ENCODE results near the gene ICAM4. TPM values are rescaled to one million over a fixed set of nuclear protein-coding genes. Genes with fewer than 3 reads are reported as not detected.
"Not testable (repeated sequence)": the region's sequence is repeated elsewhere in the genome, so short reads cannot be mapped to it uniquely, and the experiment has no call there.

ICAM4 gene
- 1 to 10 TPM in 1 of 2 experiments, under 1 TPM in 1; 0.99 to 1.1 TPM for total RNA-seq

- POLR2A ChIA-PET: interaction anchor here (1.0 to 5.8 kb wide), 3 partner anchors 10 to 28 kb away, joined by 3 to 54 read pairs (median 6); partner anchors contain the start of gene ICAM1
- DNase-seq (peak; percentile 72), ATAC-seq (peak; percentile 43)
- Mint-ChIP-seq H3K27ac (peak within 1 kb of the TSS; percentile 68), H3K36me3 (ENCODE audit: low read depth) (peaks cover 31% of the 10 kb centered on the region), H3K9me3 (ENCODE audit: insufficient read depth) (no peaks in the 10 kb centered on the region), H3K4me1 (ENCODE audit: low read depth) (peaks cover 72% of the 10 kb centered on the region), H3K27me3 (ENCODE audit: low read depth) (peaks cover 41% of the 10 kb centered on the region), H3K4me3 (peak within 1 kb of the TSS; percentile 54)
- CTCF ChIA-PET: interaction anchor here (0.9 to 4.7 kb wide), 11 partner anchors 9 to 192 kb away, joined by 3 to 40 read pairs (median 3); partner anchors contain the start of genes ICAM1 and TYK2
These were observed at the start of gene ICAM4 for GRCh38 chr19:10286803-10287737. Gene ICAM4 (plus strand): TSS chr19:10286955. CDS start chr19:10287013, 58 bp downstream.

DNA sequence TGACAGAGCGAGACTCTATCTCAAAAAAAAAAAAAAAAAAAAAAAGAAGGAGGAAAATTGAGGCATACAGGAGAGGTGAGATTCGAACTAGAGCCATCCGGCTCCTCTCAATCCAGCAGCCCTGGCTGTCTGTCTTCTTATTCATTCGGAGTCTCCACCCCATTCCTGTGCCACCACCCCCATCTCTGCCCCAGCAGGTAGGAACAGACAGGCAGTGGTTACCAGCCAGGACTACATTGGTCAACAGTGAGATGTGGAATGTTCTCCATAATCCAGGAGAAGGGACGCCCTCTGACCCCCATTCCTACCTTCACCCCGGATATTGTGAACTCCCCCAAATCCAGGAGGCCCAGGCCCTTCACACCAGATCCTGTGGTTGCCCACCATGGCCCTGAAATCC lies 49.1 kb upstream of the ICAM4 start:
- Mint-ChIP-seq H3K27me3 (ENCODE audit: low read depth) (no peaks in the 10 kb centered on the region), H3K4me1 (ENCODE audit: low read depth) (peaks cover 27% of the 10 kb centered on the region), H3K4me3 (no peak overlapping the region), H3K9me3 (ENCODE audit: insufficient read depth) (no peaks in the 10 kb centered on the region), H3K27ac (peak overlapping the region; percentile 30), H3K36me3 (ENCODE audit: low read depth) (peaks cover 3% of the 10 kb centered on the region)
- DNase-seq (no peak), ATAC-seq (no peak)
- ChIA-PET CTCF (interaction anchor here (2.1 to 2.2 kb wide), 2 partner anchors 13 kb away, joined by 13 to 31 read pairs; partner anchors contain the start of gene MRPL4), POLR2A (no interaction called here)

- ATAC-seq: no peak
- H3K27ac Mint-ChIP-seq: peak overlapping the region; percentile 30
- H3K27me3 Mint-ChIP-seq (ENCODE audit: low read depth): no peaks in the 10 kb centered on the region
- CTCF ChIA-PET: interaction anchor here (0.6 to 2.1 kb wide), 2 partner anchors 10 to 12 kb away, joined by 3 to 13 read pairs; no protein-coding TSS in a partner anchor
- no peaks in the 10 kb centered on the region for H3K9me3 Mint-ChIP-seq (ENCODE audit: insufficient read depth)
- peaks cover 3% of the 10 kb centered on the region for H3K36me3 Mint-ChIP-seq (ENCODE audit: low read depth)
- H3K4me1 Mint-ChIP-seq (ENCODE audit: low read depth): peaks cover 27% of the 10 kb centered on the region
- DNase-seq: no peak
- POLR2A ChIA-PET: no interaction called here
- H3K4me3 Mint-ChIP-seq: no peak overlapping the region
These were observed 48.5 kb upstream of the ICAM4 start for GRCh38 chr19:10238172-10238783.

GRCh38 chr19:10241826-10242449 lies 44.8 kb upstream of the ICAM4 start:
- ATAC-seq; H3K27ac Mint-ChIP-seq; H3K4me1 Mint-ChIP-seq (ENCODE audit: low read depth); H3K4me3 Mint-ChIP-seq; H3K27me3 Mint-ChIP-seq (ENCODE audit: low read depth); H3K36me3 Mint-ChIP-seq (ENCODE audit: low read depth); H3K9me3 Mint-ChIP-seq (ENCODE audit: insufficient read depth); DNase-seq: not testable (repeated sequence)
- POLR2A ChIA-PET: interaction anchor here (0.6 kb wide), 1 partner anchor 18 kb away, joined by 3 read pairs; no protein-coding TSS in a partner anchor
- CTCF ChIA-PET: interaction anchor here (0.6 kb wide), 1 partner anchor 212 kb away, joined by 3 read pairs; no protein-coding TSS in a partner anchor

DNA sequence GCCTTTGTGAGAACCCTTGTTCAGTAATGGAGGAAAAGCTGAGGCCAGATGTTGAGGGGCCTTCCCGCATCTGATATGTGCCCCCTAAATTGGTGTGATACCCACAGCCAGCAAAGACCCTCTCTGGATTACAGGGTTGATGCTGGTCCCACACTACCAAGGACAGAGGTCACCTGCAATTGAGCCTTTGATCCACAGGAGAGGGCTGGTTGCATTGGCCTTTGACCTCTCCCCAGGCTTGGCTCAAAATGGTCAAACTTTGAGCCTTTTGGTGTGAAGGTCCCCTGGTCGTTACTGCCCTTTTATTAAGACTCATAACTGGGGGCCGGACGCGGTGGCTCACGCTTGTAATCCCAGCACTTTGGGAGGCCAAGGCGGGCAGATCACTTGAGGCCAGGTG lies 43.1 kb upstream of the ICAM4 start:
- Mint-ChIP-seq H3K27me3 (ENCODE audit: low read depth) (peaks cover 2% of the 10 kb centered on the region), H3K27ac (no peak overlapping the region), H3K4me3 (no peak overlapping the region), H3K36me3 (ENCODE audit: low read depth) (no peaks in the 10 kb centered on the region), H3K9me3 (ENCODE audit: insufficient read depth) (no peaks in the 10 kb centered on the region), H3K4me1 (ENCODE audit: low read depth) (no peaks in the 10 kb centered on the region)
- DNase-seq (no peak), ATAC-seq (no peak)
- ChIA-PET POLR2A (no interaction called here), CTCF (interaction anchor here (1.1 to 2.0 kb wide), 2 partner anchors 15 to 24 kb away, joined by 3 to 7 read pairs; no protein-coding TSS in a partner anchor)

- H3K27ac Mint-ChIP-seq: peak overlapping the region; percentile 24
- H3K36me3 Mint-ChIP-seq (ENCODE audit: low read depth): no peaks in the 10 kb centered on the region
- ATAC-seq: no peak
- H3K27me3 Mint-ChIP-seq (ENCODE audit: low read depth): peaks cover 2% of the 10 kb centered on the region
- no peak overlapping the region for H3K4me3 Mint-ChIP-seq
- no peaks in the 10 kb centered on the region for H3K9me3 Mint-ChIP-seq (ENCODE audit: insufficient read depth)
- POLR2A ChIA-PET: interaction anchor here (0.8 to 1.3 kb wide), 2 partner anchors 9 to 10 kb away, joined by 3 to 4 read pairs; no protein-coding TSS in a partner anchor
- no peak for DNase-seq
- peaks cover 3% of the 10 kb centered on the region for H3K4me1 Mint-ChIP-seq (ENCODE audit: low read depth)
- CTCF ChIA-PET: interaction anchor here (2.0 kb wide), 1 partner anchor 17 kb away, joined by 7 read pairs; no protein-coding TSS in a partner anchor
These were observed 41.4 kb upstream of the ICAM4 start for GRCh38 chr19:10245189-10245939.

DNA sequence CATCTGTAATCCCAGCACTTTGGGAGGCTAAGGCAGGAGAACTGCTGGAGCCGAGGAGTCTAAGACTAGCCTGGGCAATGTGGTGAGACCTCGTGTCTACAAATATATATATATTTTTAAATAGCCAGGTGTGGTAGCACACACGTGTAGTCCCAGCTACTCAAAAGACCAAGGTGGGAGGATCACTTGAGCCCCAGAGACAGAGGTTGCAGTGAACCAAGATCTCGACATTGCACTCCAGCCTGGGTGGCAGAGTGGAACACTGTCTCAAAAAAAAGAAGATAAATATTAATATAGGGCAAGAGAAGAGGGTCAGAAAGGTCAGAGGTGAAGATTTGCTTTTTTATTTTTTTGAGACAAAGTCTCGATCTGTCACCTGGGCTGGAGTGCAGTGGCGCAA lies 40.2 kb upstream of the ICAM4 start:
- POLR2A ChIA-PET: interaction anchor here (0.6 kb wide), 1 partner anchor 717 kb away, joined by 3 read pairs; no protein-coding TSS in a partner anchor
- ATAC-seq: no peak
- H3K27ac Mint-ChIP-seq: no peak overlapping the region
- H3K4me1 Mint-ChIP-seq (ENCODE audit: low read depth): peaks cover 7% of the 10 kb centered on the region
- H3K36me3 Mint-ChIP-seq (ENCODE audit: low read depth): no peaks in the 10 kb centered on the region
- CTCF ChIA-PET: interaction anchor here (1.5 kb wide), 1 partner anchor 52 kb away, joined by 4 read pairs; the partner anchor contains the start of gene DNMT1
- no peak for DNase-seq
- H3K9me3 Mint-ChIP-seq (ENCODE audit: insufficient read depth): no peaks in the 10 kb centered on the region
- peaks cover 2% of the 10 kb centered on the region for H3K27me3 Mint-ChIP-seq (ENCODE audit: low read depth)
- no peak overlapping the region for H3K4me3 Mint-ChIP-seq

GRCh38 chr19:10251792-10252694 lies 34.7 kb upstream of the ICAM4 start, which contains the start of gene MRPL4:
Gene MRPL4 (plus strand): TSS chr19:10252214. CDS start chr19:10252254, 40 bp downstream.
- DNase-seq (peak; percentile 99), ATAC-seq (peak; percentile 99)
- no peaks in the 10 kb centered on the region for H3K27me3 Mint-ChIP-seq (ENCODE audit: low read depth)
- H3K4me1 Mint-ChIP-seq (ENCODE audit: low read depth): peaks cover 32% of the 10 kb centered on the region
- POLR2A ChIA-PET: interaction anchor here (0.6 to 1.1 kb wide), 8 partner anchors 19 to 168 kb away, joined by 3 to 4 read pairs (median 3); no protein-coding TSS in a partner anchor
- H3K27ac Mint-ChIP-seq: peak within 1 kb of the TSS; percentile 95
- CTCF ChIA-PET: interaction anchor here (0.7 to 4.0 kb wide), 13 partner anchors 8 to 320 kb away, joined by 3 to 62 read pairs (median 7); partner anchors contain the start of genes DNMT1 and ICAM1
- peaks cover 32% of the 10 kb centered on the region for H3K36me3 Mint-ChIP-seq (ENCODE audit: low read depth)
- no peaks in the 10 kb centered on the region for H3K9me3 Mint-ChIP-seq (ENCODE audit: insufficient read depth)
- H3K4me3 Mint-ChIP-seq: peak within 1 kb of the TSS; percentile 87

DNA sequence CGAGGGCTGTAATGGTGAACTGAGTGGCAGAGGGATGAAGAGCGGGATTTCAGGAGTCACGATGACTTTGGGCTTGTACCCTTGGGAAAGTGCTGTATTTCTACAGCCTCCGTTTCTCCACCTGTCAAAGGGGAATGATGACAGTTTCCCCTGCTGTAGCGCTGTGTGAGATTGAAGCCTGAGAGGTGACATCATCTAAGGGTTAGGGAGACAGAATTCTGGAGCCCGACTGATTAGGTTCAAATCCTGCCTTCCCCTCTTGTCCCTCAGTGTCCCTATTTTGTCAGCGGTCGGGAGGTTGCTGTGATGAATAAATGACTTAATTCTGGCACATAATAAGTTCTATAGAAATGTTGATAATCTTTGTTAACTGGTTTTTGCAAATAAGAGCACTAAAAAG lies 34.0 kb upstream of the ICAM4 start:
- Mint-ChIP-seq H3K4me1 (ENCODE audit: low read depth) (peaks cover 32% of the 10 kb centered on the region), H3K27ac (peak overlapping the region; percentile 95), H3K9me3 (ENCODE audit: insufficient read depth) (no peaks in the 10 kb centered on the region), H3K4me3 (peak overlapping the region; percentile 87), H3K36me3 (ENCODE audit: low read depth) (peaks cover 38% of the 10 kb centered on the region), H3K27me3 (ENCODE audit: low read depth) (no peaks in the 10 kb centered on the region)
- CTCF ChIA-PET: interaction anchor here (2.1 kb wide), 1 partner anchor 136 kb away, joined by 8 read pairs; no protein-coding TSS in a partner anchor
- POLR2A ChIA-PET: interaction anchor here (0.7 kb wide), 1 partner anchor 130 kb away, joined by 3 read pairs; no protein-coding TSS in a partner anchor
- DNase-seq: no peak
- no peak for ATAC-seq

DNA sequence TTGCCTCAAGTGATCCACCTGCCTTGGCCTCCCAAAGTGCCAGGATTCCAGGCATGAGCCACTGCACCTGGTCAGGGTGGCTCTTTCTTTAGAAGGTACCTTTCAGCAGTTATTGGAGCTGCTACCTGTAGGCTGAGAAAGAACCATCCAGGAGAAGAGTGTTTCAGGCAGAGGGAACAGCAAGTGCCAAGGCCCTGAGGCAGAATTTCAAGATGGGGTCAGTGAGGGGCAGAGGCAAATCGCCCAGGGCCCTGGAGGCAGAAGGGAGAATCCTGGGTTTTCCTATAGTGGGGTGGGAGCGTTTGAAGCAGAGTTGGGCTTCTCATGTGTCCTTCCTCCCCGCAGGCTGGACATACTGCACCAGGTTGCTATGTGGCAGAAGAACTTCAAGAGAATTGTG lies 32.5 kb upstream of the ICAM4 start:
- ATAC-seq (no peak), DNase-seq (no peak)
- H3K36me3 Mint-ChIP-seq (ENCODE audit: low read depth): peaks cover 53% of the 10 kb centered on the region
- ChIA-PET CTCF (interaction anchor here (0.6 to 0.9 kb wide), 4 partner anchors 17 to 135 kb away, joined by 3 to 4 read pairs (median 4); partner anchors contain the start of gene ICAM1), POLR2A (no interaction called here)
- H3K9me3 Mint-ChIP-seq (ENCODE audit: insufficient read depth): no peaks in the 10 kb centered on the region
- H3K27ac Mint-ChIP-seq: peak overlapping the region; percentile 7
- H3K4me3 Mint-ChIP-seq: no peak overlapping the region
- H3K27me3 Mint-ChIP-seq (ENCODE audit: low read depth): no peaks in the 10 kb centered on the region
- H3K4me1 Mint-ChIP-seq (ENCODE audit: low read depth): peaks cover 39% of the 10 kb centered on the region

Measured in activated CD8-positive, alpha-beta T cell treated with anti-CD3 and anti-CD28 coated beads, Interleukin-2, amount 10 ng/mL, durations not matched to agents 7 days and 5 days (primary cell).